GM19452 (cell line): ENCODE data around the gene TLX1.

Source experiments
- ATAC-seq: cut with Tn5 transposase; IDR thresholded peaks from one replicate; pipeline ENCODE4 v1.9.1; 2021; ENCODE audit not compliant: unreplicated experiment

Gene TLX1

GRCh38 chr10:101111547-101111946 lies 19.6 kb upstream of the TLX1 start:
- ATAC-seq: no peak

GRCh38 chr10:101112799-101113594 lies 18.1 kb upstream of the TLX1 start:
- ATAC-seq: no peak

DNA sequence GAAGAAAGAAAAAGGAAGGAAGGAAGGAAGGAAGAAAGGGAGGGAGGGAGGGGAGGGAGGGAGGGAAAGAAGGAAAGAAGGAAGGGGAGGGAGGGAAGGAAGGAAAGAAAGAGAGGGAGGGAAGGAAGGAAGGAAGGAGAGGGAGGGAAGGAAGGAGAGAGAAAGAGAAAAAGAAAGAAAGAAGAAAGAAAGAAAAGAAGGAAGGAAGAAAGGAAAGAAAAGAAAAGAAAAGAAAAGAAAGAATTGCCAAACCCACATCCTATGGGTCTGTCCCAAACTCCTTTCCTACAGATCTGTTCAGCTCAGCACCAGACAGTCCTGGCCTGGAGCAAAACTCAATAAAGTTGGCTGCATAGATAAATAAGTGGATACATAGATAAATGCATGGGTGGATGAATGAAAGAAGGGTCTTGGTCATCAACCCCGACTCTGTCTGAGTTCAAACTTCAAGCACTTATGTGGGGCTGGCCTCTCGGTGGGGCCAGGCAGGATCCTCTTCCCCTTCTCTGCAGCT lies 17.2 kb upstream of the TLX1 start:
- ATAC-seq: no peak

- ATAC-seq: no peak
Observed at GRCh38 chr10:101114646-101115045, 16.5 kb upstream of the TLX1 start.

GRCh38 chr10:101116754-101117153 lies 14.3 kb upstream of the TLX1 start:
- ATAC-seq: no peak

- no peak for ATAC-seq
Observed at GRCh38 chr10:101118031-101118430, 13.1 kb upstream of the TLX1 start.

- no peak for ATAC-seq
Observed at GRCh38 chr10:101120520-101120883, 10.6 kb upstream of the TLX1 start.

- no peak for ATAC-seq
Observed at GRCh38 chr10:101120884-101121653, 10.0 kb upstream of the TLX1 start.

- ATAC-seq: no peak
Observed at GRCh38 chr10:101121654-101122031, 9.5 kb upstream of the TLX1 start.

DNA sequence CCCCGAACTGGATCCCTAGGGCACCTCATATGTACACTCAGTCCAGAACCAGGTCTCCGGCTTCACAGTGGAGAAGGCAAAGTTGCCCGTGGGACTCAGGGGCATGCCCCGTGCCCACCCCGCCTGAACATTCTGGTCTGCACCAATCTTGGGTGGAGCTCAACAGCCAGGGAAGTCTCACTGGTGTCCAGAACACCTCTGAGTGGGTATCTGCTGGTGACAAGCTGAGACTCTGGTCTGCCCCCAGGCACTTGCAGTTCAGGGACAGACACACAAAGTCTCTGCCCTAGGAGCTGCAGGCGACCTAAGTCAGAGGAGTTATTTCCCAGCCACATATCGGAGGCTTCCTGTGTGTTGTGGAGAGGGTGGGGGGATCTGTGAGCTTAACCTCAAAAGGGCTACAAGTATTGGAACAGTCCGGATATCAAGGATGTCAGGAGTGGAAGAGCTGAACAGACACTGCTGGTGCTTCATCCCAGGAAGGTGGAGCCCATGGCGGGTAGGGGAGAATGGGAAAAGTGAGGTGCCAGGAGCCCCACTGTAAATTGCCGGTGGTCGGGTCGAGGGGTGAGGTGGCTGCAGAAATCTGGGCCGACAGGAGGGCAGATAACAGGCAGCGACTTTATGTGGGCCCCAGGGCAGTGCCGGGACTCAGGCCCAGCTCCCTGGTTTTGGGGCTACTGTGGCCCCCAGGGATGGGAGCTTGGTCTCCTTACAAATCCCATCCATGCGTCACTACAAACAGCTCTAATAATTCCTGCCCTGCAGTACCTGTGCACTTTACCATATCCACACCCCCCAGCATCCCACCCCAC lies 8.6 kb upstream of the TLX1 start:
- no peak for ATAC-seq

DNA sequence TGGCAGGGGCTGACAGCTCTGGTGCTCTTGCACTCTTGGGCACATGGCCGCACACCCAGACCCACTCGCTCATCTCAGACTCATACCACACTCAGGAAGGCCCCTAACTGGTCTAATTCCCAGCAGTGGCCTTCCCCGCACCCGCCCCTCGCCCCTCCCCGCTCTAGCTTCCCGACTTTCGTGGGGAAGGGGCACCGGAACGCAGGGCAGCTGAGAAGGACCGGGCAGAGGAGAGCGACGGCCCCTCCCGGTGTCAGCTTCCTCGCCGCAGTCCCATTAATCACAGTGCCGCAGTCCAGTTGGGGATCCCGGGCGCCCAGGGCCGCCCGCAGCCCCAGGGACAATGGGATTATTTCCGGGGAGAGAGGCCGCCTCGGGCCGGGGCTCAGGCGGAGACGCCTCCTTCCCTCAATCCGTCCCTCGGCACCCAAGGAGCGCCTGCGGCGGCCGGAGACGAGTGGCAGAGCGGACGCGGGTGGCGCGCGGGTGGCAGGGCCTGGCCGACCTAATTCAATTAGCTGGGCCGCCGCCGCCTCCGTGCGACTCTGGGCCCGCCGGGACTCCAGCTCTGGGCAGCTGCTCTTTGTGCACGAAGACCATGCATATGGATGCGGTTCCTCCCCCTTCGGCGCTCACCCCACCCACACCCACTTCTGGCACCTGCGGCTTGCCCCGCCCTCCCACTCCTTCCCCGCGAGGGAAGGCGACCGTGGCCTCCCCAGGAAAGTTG lies 7.8 kb upstream of the TLX1 start:
- ATAC-seq: no peak

DNA sequence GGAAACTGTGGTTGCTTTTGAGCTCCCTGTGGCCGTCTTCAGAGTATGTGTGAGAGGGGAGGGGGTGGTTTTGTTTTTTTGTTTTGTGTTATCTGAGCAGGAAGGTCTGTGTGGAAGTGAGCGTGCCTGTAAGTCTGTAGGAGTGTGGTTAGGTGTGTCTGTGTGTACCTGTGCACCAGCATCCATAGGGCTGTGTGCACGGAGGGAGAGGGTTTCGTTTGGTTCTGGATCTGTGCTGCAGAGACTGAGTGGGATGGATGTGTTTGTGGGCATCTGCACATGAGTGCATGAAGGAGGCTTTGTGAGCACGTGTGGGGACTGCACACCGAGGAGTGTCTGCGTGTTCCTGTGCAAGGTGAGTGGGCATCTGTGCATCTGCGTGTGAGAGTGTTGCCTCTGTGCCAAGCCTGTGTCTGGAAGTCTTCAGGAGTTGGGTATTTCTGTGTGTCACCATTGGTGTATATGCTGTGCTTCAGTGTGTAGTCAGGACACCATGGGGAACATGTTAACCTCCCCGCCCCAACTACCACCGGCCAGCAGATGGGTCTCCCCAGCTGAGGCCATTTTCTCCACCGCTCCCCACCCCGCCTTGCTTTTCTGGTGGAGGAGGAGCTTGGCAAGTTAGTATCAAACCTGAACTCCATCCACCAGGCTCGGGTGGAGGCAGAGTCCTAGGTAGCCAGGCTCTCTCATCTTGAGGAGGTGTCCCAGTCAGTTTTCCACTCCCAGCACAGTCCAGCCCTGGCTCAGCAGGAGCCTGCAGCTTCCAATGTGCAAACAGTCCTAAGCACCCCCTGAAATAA lies 7.1 kb upstream of the TLX1 start:
- ATAC-seq: no peak

DNA sequence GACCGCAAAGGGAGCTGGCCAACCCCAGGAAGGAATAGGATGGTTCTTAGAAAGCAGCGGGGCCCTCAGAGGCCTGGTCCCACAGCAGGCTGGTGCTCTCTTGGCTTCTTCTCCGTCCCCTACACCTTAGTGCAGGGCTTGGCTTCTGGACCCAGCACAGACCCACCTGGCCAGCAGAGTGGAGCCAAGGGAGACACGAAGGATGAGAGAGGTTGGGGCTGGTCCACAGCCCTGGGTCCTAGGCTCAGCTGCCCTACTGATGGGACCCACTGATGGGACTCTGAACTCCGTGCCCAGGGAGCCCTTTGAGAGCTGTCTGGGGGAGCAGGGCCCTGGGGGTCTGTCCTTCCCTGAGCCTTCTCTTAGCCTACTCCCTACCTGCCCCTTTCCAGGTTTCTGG lies 6.2 kb upstream of the TLX1 start:
- no peak for ATAC-seq

DNA sequence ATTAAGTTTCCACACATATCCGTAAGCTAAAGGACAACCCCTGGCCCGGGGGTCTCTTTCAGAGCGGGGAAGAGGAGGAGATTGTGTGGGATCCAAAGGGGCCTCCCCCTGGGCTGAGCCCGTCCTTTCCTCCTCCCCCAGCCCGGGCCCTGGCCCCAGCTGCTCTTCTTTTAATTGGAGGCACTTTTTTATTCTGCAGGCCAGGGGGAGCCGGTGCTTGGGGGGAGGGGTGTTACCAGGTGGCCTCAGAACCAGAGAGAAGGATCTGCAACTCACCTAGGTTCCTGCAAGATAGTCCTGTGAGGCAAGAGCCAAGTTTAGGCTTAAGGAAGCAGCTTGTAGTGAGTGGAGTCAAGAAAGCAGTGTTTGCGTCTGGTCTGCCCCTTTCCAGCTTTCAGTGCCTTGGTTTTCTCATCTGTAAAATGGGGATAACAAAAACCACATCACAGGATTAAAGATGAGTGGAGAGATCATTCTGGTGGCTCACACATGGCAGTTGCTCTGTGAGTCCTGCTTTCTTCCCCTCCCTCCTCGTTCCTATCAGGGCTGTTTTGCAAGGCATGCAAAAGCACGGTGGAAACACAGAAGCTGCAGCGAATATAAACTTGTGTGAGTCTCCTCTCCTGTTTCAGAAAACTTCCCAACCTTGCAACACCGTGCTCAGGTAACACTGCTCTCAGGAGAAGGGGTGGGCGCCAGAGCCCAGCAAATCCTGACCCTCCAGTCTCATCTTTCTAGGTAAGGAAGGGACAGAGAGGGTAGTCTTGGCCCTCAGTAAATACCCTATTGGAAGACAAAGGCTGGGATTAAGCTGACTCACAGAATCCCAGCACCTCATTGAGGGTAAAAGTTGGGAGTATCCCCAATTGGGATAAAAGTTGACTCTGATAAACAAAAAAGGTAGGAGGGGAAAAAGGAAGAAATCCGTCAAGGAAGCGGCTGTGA lies 4.1 kb upstream of the TLX1 start:
- ATAC-seq: no peak

DNA sequence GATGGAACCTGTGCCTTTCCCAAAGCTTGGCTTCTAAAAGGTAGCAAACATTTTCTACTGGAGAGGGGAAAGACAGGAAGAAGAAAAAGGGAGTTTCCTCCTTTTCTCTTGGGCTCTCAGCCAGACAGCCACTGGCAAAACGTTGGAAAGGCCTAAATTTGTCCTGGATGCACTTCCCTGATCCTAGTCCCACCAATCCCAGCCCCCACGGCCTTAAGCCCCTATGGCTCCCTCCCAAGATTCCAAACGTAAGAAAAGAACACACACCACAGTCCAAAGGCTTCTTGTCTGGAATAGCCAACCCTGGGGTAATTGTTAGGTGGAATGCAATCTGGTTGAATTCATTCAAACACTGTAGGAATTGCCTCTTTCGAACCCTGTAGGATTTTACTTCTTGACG lies 959 bp upstream of the TLX1 start:
- ATAC-seq: no peak

DNA sequence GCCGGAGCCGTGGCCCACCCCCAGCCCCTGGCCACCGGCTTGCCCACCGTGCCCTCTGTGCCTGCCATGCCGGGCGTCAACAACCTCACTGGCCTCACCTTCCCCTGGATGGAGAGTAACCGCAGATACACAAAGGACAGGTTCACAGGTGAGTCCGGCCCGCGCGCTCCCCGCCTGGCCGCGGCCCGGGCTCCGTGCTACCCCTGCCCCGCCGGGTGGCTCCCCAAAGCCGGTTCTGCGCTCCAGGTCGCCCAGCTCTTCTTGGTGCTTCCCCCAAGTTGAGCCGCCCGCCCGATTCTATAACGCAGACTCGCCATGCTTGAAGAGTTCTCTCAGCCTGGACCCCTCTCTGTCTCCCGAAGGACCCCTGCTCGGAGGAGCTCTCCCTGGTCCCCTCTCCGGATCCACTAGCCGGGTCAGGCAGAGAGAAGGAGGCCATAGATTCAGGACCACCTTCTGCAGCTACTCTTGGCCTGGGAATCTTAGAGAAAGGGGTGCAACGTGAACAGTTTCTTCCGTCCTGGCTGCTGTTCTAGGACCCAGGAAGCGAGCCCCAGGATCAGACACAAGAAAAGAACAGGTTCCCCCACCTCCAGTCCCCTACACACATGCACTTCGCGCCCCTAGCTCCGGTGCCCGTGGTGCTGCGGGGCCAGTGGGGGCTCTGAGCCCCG lies 999 bp downstream of the TLX1 start:
- no peak for ATAC-seq

DNA sequence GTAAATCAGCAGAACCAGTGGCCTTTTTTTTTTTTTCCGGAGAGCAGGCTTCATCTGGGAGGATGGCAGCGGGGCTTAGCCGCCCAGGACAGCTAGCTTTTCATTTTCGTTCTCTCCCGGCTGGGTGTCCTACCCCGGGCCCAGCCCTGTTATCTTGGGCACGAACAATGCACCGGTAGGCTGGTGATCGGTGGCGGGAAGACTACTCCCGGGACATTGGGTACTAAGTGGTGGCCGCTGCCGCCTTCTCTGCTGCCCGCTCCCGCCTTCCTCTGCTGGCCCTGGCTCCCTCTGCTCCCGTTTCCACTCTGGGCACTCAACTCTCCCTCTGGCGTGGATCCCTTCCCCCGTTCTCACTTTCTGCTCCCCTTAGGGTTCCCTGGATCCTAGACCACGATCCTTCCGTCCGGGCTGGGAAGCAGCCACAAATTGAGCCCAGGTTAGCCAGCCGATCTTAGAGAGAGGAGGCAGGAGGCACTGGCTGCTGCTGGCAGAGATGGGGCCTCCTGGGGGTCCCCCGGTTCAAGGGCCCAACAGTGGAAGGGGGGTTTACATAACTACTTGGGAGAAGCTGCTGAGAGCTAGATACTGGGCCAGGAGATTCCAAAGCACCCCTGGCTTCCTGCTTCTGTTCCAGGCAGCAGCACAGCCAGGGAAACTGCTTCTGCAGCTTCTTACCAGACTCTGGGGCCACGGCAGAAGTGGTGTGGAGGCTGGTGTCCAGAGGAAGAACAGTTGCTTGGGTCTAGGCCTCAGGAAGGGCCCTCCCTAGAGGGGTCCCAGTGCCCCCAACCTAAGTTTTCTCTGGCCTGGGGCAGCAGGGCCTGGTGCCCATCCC lies 1.8 kb downstream of the TLX1 start:
- no peak for ATAC-seq
